RPMI7951 (cell line): Measurements from ENCODE around the gene CDRT4. TPM values are rescaled to one million over a fixed set of nuclear protein-coding genes. Genes with fewer than 3 reads are reported as not detected.
A peak's percentile ranks its signal among the peaks of the same experiment; 100 is the strongest.

ENCODE experiments used
- DNase-seq: peaks from one replicate; pipeline ENCODE4 v3.0.0-alpha.2; 2012; ENCODE audit warnings: low read depth
- total RNA-seq: library from RNA; depleted of rRNA; stranded (reverse); fragments of >200 nt; shearing (Covaris generic); gene quantifications from 2 replicates; pipeline ENCODE4 v1.2.3, GENCODE V29; 2014

Gene CDRT4
- total RNA-seq, 1 experiment from 2014 or later, result 0.24 TPM

GRCh38 chr17:15432807-15433611, 34.4 kb downstream of the CDRT4 start:
- no peak for DNase-seq

GRCh38 chr17:15431766-15432165, 35.7 kb downstream of the CDRT4 start:
- no peak for DNase-seq

GRCh38 chr17:15431196-15431595, 36.2 kb downstream of the CDRT4 start:
- DNase-seq, result no peak

- DNase-seq, result no peak
Observed at GRCh38 chr17:15424521-15424920, 42.9 kb downstream of the CDRT4 start.

- DNase-seq, result peak; percentile 74
Observed at GRCh38 chr17:15422392-15422965, 44.9 kb downstream of the CDRT4 start.

- DNase-seq, result peak; percentile 25
Observed at GRCh38 chr17:15418781-15419180, 48.6 kb downstream of the CDRT4 start.

GRCh38 chr17:15414532-15415306, 52.7 kb downstream of the CDRT4 start:
- no peak for DNase-seq

- DNase-seq, result no peak
Observed at GRCh38 chr17:15413101-15413771, 54.2 kb downstream of the CDRT4 start.

- DNase-seq, result no peak
Observed at GRCh38 chr17:15412606-15413005, 54.8 kb downstream of the CDRT4 start.

GRCh38 chr17:15411384-15412198, 55.8 kb downstream of the CDRT4 start:
- no peak for DNase-seq

- DNase-seq, result peak; percentile 89
Observed at GRCh38 chr17:15409721-15410250, 57.6 kb downstream of the CDRT4 start.

- DNase-seq, result no peak
Observed at GRCh38 chr17:15408803-15409202, 58.6 kb downstream of the CDRT4 start.

- DNase-seq, result peak; percentile 72
Observed at GRCh38 chr17:15406081-15406480, 61.3 kb downstream of the CDRT4 start.

GRCh38 chr17:15405058-15405415, 62.4 kb downstream of the CDRT4 start:
- no peak for DNase-seq

- peak; percentile 21 for DNase-seq
Observed at GRCh38 chr17:15404106-15405057, 63.0 kb downstream of the CDRT4 start.

GRCh38 chr17:15403276-15403939, 64.0 kb downstream of the CDRT4 start:
- no peak for DNase-seq

GRCh38 chr17:15399443-15399842, 68.0 kb downstream of the CDRT4 start:
- no peak for DNase-seq

GRCh38 chr17:15398736-15399331, 68.6 kb downstream of the CDRT4 start:
- DNase-seq, result peak; percentile 83

GRCh38 chr17:15398291-15398690, 69.1 kb downstream of the CDRT4 start:
- DNase-seq, result peak; percentile 90
